ENCODE results near the gene ZNF148.
"Not testable (repeated sequence)": the region's sequence is repeated elsewhere in the genome, so short reads cannot be mapped to it uniquely, and the experiment has no call there.

The ZNF148 gene, protein sequence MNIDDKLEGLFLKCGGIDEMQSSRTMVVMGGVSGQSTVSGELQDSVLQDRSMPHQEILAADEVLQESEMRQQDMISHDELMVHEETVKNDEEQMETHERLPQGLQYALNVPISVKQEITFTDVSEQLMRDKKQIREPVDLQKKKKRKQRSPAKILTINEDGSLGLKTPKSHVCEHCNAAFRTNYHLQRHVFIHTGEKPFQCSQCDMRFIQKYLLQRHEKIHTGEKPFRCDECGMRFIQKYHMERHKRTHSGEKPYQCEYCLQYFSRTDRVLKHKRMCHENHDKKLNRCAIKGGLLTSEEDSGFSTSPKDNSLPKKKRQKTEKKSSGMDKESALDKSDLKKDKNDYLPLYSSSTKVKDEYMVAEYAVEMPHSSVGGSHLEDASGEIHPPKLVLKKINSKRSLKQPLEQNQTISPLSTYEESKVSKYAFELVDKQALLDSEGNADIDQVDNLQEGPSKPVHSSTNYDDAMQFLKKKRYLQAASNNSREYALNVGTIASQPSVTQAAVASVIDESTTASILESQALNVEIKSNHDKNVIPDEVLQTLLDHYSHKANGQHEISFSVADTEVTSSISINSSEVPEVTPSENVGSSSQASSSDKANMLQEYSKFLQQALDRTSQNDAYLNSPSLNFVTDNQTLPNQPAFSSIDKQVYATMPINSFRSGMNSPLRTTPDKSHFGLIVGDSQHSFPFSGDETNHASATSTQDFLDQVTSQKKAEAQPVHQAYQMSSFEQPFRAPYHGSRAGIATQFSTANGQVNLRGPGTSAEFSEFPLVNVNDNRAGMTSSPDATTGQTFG

GRCh38 chr3:125374996-125375941 is at the start of gene ZNF148:
ZNF148 (minus strand) TSS chr3:125375325; CDS start chr3:125313640, 61,685 bp downstream.
- DNase-seq (ENCODE audit: low read depth in 2 of 2), result peak; percentile 87 to 88

DNA sequence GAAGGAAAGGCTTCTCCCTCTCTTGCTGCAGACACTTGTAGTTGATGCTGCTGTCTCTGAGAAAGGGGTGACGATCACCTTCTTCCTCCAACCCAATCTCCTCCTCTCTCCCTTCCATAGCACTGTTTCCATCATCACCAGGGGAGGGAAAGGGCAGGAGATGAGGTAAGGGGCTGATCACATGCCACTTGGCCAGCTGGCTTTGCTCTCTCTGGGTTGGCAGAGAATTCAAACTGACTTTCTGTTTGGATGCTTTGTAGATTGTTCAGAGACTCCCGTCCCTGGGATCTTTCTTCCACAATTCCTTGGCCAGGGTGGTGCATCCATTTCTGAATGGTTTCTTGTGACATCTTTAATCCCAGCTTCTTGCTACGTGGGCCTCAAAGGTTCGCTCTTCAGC is 43.2 kb upstream of the ZNF148 start:
- DNase-seq (ENCODE audit: low read depth in 2 of 2), result no peak

GRCh38 chr3:125416235-125416634 is 41.1 kb upstream of the ZNF148 start:
- DNase-seq (ENCODE audit: low read depth in 2 of 2), result no peak

DNA sequence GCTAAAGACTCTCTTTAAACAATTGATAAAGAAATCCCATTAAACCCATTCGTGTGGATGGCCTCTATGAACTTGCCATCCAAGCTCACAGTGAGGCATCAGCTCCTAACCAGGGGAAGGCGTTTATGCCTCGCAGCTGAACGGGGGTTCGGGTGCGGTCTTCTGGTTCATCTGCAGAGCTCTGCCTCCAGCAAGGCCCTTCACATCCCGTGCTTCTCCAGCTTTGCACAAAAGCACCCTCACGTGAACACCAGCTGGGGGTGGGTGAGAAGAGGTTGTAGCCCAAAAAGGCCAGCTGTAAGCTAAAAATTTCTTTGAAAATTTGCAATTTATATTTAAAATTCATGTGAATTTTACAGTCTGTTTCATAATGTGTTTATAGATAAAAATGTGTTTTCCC is 39.5 kb upstream of the ZNF148 start:
- no peak for DNase-seq (ENCODE audit: low read depth in 2 of 2)

DNA sequence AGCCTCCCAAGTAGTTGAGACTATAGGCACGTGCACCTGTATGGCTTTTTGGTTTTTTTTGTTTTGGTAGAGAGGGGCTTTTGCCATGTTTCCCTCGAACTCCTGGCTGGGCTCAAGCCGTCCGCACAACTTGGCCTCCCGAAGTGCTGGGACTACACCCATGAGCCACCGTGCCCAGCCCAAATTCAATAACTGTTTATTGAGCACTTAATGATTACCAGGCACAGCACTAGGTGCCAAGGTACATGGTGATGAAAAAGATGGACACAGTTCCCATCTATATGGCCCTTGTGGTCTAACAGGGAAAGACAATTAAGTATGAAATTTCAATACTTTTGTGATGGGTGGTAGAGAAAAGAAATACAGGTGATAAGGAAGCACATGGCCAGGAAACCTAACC is 35.8 kb upstream of the ZNF148 start:
- no peak for DNase-seq (ENCODE audit: low read depth in 2 of 2)

DNA sequence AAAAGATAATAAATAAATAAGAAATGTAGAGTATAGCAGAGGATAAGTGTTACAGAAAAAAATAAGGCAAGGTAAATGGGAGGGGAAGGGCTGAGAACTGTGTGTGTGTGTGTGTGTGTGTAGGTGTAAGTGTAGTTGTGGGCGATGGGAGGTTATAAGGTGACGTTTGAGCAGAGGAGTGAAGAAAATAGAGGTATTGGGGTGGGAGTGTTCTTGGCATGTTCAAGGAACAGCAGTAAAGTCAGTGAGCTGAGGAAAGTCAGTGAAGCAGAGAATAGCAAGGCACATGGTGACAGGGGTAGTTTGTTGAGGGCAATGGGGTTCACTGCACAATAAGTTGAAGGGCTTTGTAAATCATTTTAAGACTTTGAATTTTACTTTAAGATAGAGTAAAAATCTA is 30.9 kb upstream of the ZNF148 start:
- no peak for DNase-seq (ENCODE audit: low read depth in 2 of 2)

DNA sequence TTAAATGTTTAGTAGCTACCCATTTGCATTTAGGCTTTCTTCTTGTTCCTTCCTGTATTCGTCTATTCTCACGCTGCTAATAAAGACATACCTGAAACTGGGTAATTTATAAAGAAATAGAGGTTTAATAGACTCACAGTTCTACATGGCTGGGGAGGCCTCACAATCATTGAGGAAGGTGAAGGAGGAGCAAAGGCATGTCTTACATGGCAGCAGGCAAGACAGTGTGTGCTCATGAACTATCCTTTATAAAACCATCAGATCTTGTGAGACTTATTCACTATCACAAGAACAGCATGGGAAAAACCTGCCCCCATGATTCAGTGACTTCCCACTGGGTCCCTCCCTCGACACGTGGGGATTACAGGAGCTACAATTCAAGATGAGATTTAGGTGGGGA is 30.4 kb upstream of the ZNF148 start:
- DNase-seq (ENCODE audit: low read depth in 2 of 2), result not testable (repeated sequence)

GRCh38 chr3:125403789-125404188 is 28.7 kb upstream of the ZNF148 start:
- no peak for DNase-seq (ENCODE audit: low read depth in 2 of 2)

- DNase-seq (ENCODE audit: low read depth in 2 of 2), result no peak
These were observed 27.5 kb upstream of the ZNF148 start for GRCh38 chr3:125402639-125403038.

GRCh38 chr3:125401402-125401801 is 26.3 kb upstream of the ZNF148 start:
- no peak for DNase-seq (ENCODE audit: low read depth in 2 of 2)

DNA sequence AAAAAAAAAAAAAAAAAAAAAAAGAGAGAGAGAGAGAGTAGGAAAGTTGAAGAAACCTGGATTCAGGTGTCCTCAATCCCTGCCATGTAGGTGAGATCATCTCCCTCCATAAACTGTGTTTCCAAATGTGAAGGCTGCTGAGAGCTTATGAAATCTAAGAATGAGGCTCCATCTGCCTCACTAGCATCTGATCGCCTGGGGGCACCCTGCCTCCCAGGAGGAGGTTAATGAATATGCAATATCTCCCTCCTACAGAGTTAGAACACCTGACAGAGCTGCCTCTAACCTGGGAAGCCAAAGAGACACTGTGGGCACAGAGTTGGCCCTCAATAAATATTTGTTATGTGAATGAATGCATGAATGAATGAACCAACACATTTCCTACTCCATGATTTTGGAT is 23.8 kb upstream of the ZNF148 start:
- no peak for DNase-seq (ENCODE audit: low read depth in 2 of 2)

- DNase-seq (ENCODE audit: low read depth in 2 of 2), result no peak
These were observed 20.0 kb upstream of the ZNF148 start for GRCh38 chr3:125395091-125395490.

- DNase-seq (ENCODE audit: low read depth in 2 of 2), result no peak
These were observed 19.3 kb upstream of the ZNF148 start for GRCh38 chr3:125394406-125394805.

DNA sequence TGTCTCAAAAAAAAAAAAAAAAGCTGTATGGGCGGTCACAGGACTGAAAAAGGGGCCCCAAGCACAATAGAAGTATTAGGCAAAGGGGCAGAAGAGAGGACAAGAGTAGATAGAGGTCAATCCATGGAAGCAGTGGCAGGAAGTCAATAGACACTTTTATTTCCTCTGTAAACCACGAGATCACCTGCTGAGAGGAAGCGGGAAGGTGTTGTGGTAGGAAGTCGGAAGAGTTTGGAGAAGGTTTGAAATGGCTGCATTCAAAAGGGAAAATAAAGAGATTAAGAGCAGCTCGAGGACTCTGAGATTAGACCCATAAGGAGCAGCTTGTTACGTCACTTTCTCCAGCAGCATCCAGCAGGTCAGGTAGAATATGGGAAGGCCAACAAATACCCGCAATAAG is 14.2 kb upstream of the ZNF148 start:
- DNase-seq (ENCODE audit: low read depth in 2 of 2), result no peak

DNA sequence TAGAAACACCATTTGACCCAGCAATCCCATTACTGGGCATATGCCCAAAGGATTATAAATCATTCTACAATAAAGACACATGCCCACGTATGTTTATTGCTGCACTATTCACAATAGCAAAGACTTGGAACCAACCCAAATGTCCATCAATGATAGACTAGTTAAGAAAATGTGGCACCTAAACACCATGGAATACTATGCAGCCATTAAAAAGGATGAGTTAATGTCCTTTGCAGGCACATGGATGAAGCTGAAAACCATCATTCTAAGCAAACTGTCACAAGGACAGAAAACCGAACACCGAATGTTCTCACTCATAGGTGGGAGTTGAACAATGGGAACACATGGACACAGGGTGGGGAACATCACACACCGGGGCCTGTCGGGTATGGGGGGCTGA is 13.2 kb upstream of the ZNF148 start:
- not testable (repeated sequence) for DNase-seq (ENCODE audit: low read depth in 2 of 2)

DNA sequence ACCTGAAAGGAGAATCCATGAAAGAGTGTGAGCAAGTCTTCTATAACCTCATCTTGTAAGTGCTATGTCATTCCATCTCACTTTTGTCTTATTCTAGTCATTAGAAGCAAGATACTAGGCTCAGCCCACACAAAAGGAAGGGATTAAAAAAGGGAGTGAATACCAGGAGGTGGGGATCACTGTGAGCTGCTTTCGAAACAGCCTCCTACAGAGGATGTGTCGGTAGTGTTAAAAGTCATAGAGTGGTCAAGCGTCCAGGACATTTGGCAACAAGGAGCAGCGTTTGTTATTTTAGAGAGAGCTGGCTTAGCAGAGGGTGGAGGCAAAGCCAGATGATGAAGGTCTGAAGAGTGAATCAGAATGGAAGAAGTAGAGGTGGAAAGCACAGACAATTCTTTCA is 11.7 kb upstream of the ZNF148 start:
- DNase-seq (ENCODE audit: low read depth in 2 of 2), result no peak

DNA sequence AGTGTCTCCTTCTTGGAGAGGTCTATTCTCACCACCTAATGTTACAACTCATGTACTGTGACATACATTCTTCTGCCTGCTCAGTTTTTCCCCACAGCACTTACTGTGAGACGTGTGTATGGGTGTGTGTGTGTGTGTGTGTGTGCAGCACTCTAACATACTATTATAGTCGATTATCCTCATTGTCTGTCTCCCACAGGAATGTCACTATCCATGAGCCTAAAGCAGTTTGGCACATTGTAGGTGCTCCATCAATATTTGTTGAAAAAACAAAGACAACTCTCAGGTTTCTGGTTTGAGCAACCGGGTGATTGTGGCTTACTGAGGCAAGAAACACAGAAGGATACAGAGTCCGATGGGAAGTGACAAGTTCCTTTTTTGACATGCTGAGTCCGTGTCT is 8.6 kb upstream of the ZNF148 start:
- no peak for DNase-seq (ENCODE audit: low read depth in 2 of 2)

- DNase-seq (ENCODE audit: low read depth in 2 of 2), result no peak
These were observed 7.2 kb upstream of the ZNF148 start for GRCh38 chr3:125382298-125382697.

GRCh38 chr3:125381743-125382142 is 6.6 kb upstream of the ZNF148 start:
- DNase-seq (ENCODE audit: low read depth in 2 of 2), result no peak

DNA sequence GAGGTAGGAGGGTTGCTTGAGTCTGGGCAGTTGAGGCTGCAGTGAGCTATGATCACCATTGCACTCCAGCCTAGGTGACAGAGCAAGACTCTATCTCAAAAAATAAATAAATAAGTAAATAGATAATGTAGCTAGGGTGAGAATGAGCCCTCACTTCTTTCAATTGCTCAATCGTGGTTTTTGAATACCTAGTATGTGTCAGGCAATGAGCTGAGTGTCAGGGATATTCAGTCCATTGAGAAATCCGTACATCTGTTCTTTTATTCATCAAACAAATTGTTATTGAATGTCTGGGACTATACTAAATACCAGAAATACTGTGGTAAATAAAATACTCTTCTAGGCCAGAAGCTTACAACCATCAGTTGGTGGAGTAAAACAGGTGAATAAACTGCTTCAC is 6.2 kb upstream of the ZNF148 start:
- no peak for DNase-seq (ENCODE audit: low read depth in 2 of 2)

GRCh38 chr3:125379483-125379882 is 4.4 kb upstream of the ZNF148 start:
- no peak for DNase-seq (ENCODE audit: low read depth in 2 of 2)

DNA sequence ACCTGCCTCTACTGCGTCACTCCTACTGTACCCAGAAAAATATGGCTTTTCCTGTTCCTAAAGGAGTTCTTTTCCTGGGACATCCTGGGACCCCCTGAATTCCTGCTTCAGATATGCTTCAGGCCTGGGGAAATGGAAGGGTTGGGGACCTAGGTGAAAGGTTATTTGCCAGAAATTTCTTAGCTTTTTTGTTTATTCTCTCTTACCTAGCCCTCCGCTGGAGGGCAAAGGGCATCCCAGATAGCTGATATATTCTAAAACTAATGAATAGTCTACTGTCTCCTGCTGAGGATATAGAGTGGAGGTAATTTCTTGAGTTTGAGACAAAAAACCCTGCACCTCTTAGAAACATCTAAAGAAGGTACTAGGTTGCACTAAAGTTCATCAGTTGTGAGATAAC is 3.6 kb upstream of the ZNF148 start:
- no peak for DNase-seq (ENCODE audit: low read depth in 2 of 2)

All from stimulated activated CD4-positive, alpha-beta T cell treated with anti-CD3 and anti-CD28 coated beads, Interleukin-1b, Interleukin-23, amount 100 ng/mL, for 4 hours (primary cell).